Keratinocyte (primary cell): ENCODE results near the gene FUT4. TPM values are rescaled to one million over a fixed set of nuclear protein-coding genes. Genes with fewer than 3 reads are reported as not detected.

Experiments used
- DNase-seq: peaks from one replicate; pipeline ENCODE4 v3.0.0-alpha.2; 2011; ENCODE audit warnings: low read depth, missing footprints, low spot score
- FAIRE-seq: peaks from 2 replicates; lab custom pipeline; 2011; peaks lifted over from hg19 to GRCh38; lab: Jason Lieb, UNC
- H2AFZ ChIP-seq: 2 replicates; pipeline ENCODE4 v1.6.0; 2012; ENCODE audit warnings: low read length, control low read depth, inconsistent platforms; ENCODE audit not compliant: control insufficient read depth
- H3K27ac ChIP-seq: 2 replicates; pipeline ENCODE4 v1.5.1; 2011; ENCODE audit warnings: low read length; ENCODE audit not compliant: control insufficient read depth, insufficient read depth
- H3K27me3 ChIP-seq: 3 replicates; pipeline ENCODE4 v1.6.0; 2011; ENCODE audit warnings: low read length; ENCODE audit not compliant: control insufficient read depth, insufficient read depth; ENCODE audit errors: extremely low read depth
- H3K36me3 ChIP-seq, 2 experiments: 2 replicates in 1 of 2; 3 replicates in 1 of 2; pipeline ENCODE4 v1.5.1; 2011; ENCODE audit warnings: low read length in 2 of 2, mild to moderate bottlenecking in 1 of 2; ENCODE audit not compliant: control insufficient read depth in 2 of 2, insufficient read depth in 2 of 2; ENCODE audit errors: extremely low read depth in 1 of 2
- H3K4me1 ChIP-seq: 3 replicates; pipeline ENCODE4 v1.5.1; 2011; ENCODE audit warnings: low read length; ENCODE audit not compliant: control insufficient read depth, insufficient read depth; ENCODE audit errors: extremely low read depth
- H3K4me2 ChIP-seq: 3 replicates; pipeline ENCODE4 v1.6.0; 2011; ENCODE audit warnings: low read depth, low read length; ENCODE audit not compliant: control insufficient read depth, insufficient read depth; ENCODE audit errors: extremely low read depth
- H3K4me3 ChIP-seq, 3 experiments: fragments of 200-600 bp in 1 of 3; sonication (generic) in 1 of 3; 2 replicates in 2 of 3; 3 replicates in 1 of 3; pipeline ENCODE4 v1.5.1; 2011 to 2016; ENCODE audit warnings: low read length in 3 of 3, mild to moderate bottlenecking in 3 of 3, control low read depth in 2 of 3, inconsistent platforms in 1 of 3, low read depth in 1 of 3, mixed read lengths in 1 of 3, mixed run types in 1 of 3, moderate library complexity in 1 of 3; ENCODE audit not compliant: control insufficient read depth in 2 of 3, insufficient read depth in 2 of 3; ENCODE audit errors: extremely low read depth in 1 of 3
- H3K79me2 ChIP-seq: 2 replicates; pipeline ENCODE4 v1.6.0; 2012; ENCODE audit warnings: low read length; ENCODE audit not compliant: control insufficient read depth, insufficient read depth
- H3K9ac ChIP-seq: 3 replicates; pipeline ENCODE4 v1.6.0; 2011; ENCODE audit warnings: low read length; ENCODE audit not compliant: control insufficient read depth, insufficient read depth; ENCODE audit errors: extremely low read depth
- H3K9me1 ChIP-seq: 3 replicates; pipeline ENCODE4 v1.6.0; 2011; ENCODE audit warnings: low read length; ENCODE audit not compliant: control insufficient read depth, insufficient read depth; ENCODE audit errors: extremely low read depth
- H3K9me3 ChIP-seq: 2 replicates; pipeline ENCODE4 v1.5.1; 2012; ENCODE audit warnings: low read depth, low read length; ENCODE audit not compliant: control insufficient read depth
- H4K20me1 ChIP-seq: 3 replicates; pipeline ENCODE4 v1.6.0; 2011; ENCODE audit warnings: low read length; ENCODE audit not compliant: control insufficient read depth, insufficient read depth; ENCODE audit errors: extremely low read depth
- CTCF ChIP-seq, 3 experiments: IDR thresholded peaks in 1 of 3; conservative IDR thresholded peaks in 1 of 3; optimal IDR thresholded peaks in 1 of 3; 2 replicates in 2 of 3; 3 replicates in 1 of 3; pipeline versions ENCODE3 to v1.5.1; 2011; ENCODE audit warnings: low read length in 3 of 3, mild to moderate bottlenecking in 3 of 3, moderate library complexity in 2 of 3, control low read depth in 1 of 3, inconsistent platforms in 1 of 3; ENCODE audit not compliant: insufficient read depth in 2 of 3; ENCODE audit errors: extremely low read depth in 1 of 3
- EZH2 ChIP-seq: IDR thresholded peaks from one replicate; pipeline ENCODE4 v1.6.1; 2012; ENCODE audit warnings: inconsistent platforms, mild to moderate bottlenecking, low read length, moderate library complexity
- dilution Hi-C: fragments of 300-500 bp; cut with MboI; formaldehyde crosslinking; loops from one replicate; pipeline ENCODE4 v1.7.0; 2020; ENCODE audit warnings: low sequenced_read_pairs; ENCODE audit not compliant: extremely low pct_ligation_motif_present
- polyA plus RNA-seq, 5 experiments: library from polyadenylated mRNA; depleted of rRNA in 3 of 5; stranded (reverse) in 3 of 5; stranded (forward) in 1 of 5; unstranded in 1 of 5; fragments of >200 nt; gene quantifications; 1 replicate in 1 of 5; 2 replicates in 3 of 5; 3 replicates in 1 of 5; pipeline versions ENCODE4 v1.2.1 to v1.2.3, GENCODE V29; 2011 to 2012; ENCODE audit warnings: missing spikeins in 2 of 5, low read depth in 1 of 5, low replicate concordance in 1 of 5

Gene FUT4
- polyA plus RNA-seq, 1 donor (not counting 4 experiments of a cell fraction or from before 2014, with no cell fraction given), result 0.39 TPM

- DNase-seq, result no peak
- no peaks in the 10 kb centered on the region for H3K9me1 ChIP-seq
- no peaks in the 10 kb centered on the region for H4K20me1 ChIP-seq
- H3K27ac ChIP-seq, result no peak overlapping the region
- no peak for FAIRE-seq
- H3K9ac ChIP-seq, result no peak overlapping the region
- H3K27me3 ChIP-seq, result peaks cover 20% of the 10 kb centered on the region
- no peak for TF ChIP-seq EZH2
- TF ChIP-seq CTCF (optimal IDR thresholded peaks at IDR 0.05 in 1 of 3, IDR thresholded peaks at IDR 0.05 in 1 of 3, conservative IDR thresholded peaks at IDR 0.05 in 1 of 3; ENCODE audit: extremely low read depth in 1 of 3, insufficient read depth in 2 of 3, low read length in 3 of 3), result no peak
- H3K36me3 ChIP-seq, result no peaks in the 10 kb centered on the region
- no peak overlapping the region for H3K4me2 ChIP-seq
- H3K79me2 ChIP-seq, result no peaks in the 10 kb centered on the region
- H3K9me3 ChIP-seq, result no peaks in the 10 kb centered on the region
- H2AFZ ChIP-seq, result no peak overlapping the region
- dilution Hi-C loops, result no loop called here
- H3K4me3 ChIP-seq, result no peak overlapping the region
- H3K4me1 ChIP-seq, result no peaks in the 10 kb centered on the region
Observed at GRCh38 chr11:94588366-94588942, 44.7 kb downstream of the FUT4 start.

- Histone ChIP-seq H3K27ac (no peak overlapping the region), H3K4me3 (no peak overlapping the region), H2AFZ (no peak overlapping the region), H3K79me2 (no peaks in the 10 kb centered on the region), H3K4me1 (no peaks in the 10 kb centered on the region), H4K20me1 (no peaks in the 10 kb centered on the region), H3K9me1 (no peaks in the 10 kb centered on the region), H3K9me3 (no peaks in the 10 kb centered on the region), H3K9ac (no peak overlapping the region), H3K27me3 (peaks cover 15% of the 10 kb centered on the region), H3K36me3 (no peaks in the 10 kb centered on the region), H3K4me2 (no peak overlapping the region)
- no peak for TF ChIP-seq EZH2
- TF ChIP-seq CTCF (optimal IDR thresholded peaks at IDR 0.05 in 1 of 3, IDR thresholded peaks at IDR 0.05 in 1 of 3, conservative IDR thresholded peaks at IDR 0.05 in 1 of 3; ENCODE audit: extremely low read depth in 1 of 3, insufficient read depth in 2 of 3, low read length in 3 of 3), result no peak
- no peak for DNase-seq
- dilution Hi-C loops, result no loop called here
- FAIRE-seq, result no peak
Observed at GRCh38 chr11:94590352-94591041, 46.8 kb downstream of the FUT4 start.
